GM18498 (cell line): ENCODE measurements around the gene FHIT.
"Not testable (repeated sequence)": the region's sequence is repeated elsewhere in the genome, so short reads cannot be mapped to it uniquely, and the experiment has no call there.

Experiments
- ATAC-seq: cut with Tn5 transposase; IDR thresholded peaks from one replicate; pipeline ENCODE4 v1.9.1; 2021; ENCODE audit warnings: mild to moderate bottlenecking, moderate library complexity; ENCODE audit not compliant: unreplicated experiment

FHIT gene

GRCh38 chr3:61065451-61066011 is 185.7 kb downstream of the FHIT start:
- ATAC-seq: no peak

- no peak for ATAC-seq
These were observed 190.0 kb downstream of the FHIT start for GRCh38 chr3:61061092-61061723.

GRCh38 chr3:61060411-61060861 is 190.8 kb downstream of the FHIT start:
- no peak for ATAC-seq

- no peak for ATAC-seq
These were observed 192.4 kb downstream of the FHIT start for GRCh38 chr3:61058836-61059235.

GRCh38 chr3:61057464-61057863 is 193.8 kb downstream of the FHIT start:
- no peak for ATAC-seq

- no peak for ATAC-seq
These were observed 195.8 kb downstream of the FHIT start for GRCh38 chr3:61055447-61055846.

GRCh38 chr3:61053781-61054496 is 197.3 kb downstream of the FHIT start:
- ATAC-seq: no peak

GRCh38 chr3:61052851-61053250 is 198.4 kb downstream of the FHIT start:
- ATAC-seq: no peak

GRCh38 chr3:61051666-61052065 is 199.6 kb downstream of the FHIT start:
- ATAC-seq: no peak

GRCh38 chr3:61045169-61045568 is 206.1 kb downstream of the FHIT start:
- ATAC-seq: not testable (repeated sequence)

GRCh38 chr3:61043156-61043555 is 208.1 kb downstream of the FHIT start:
- no peak for ATAC-seq

- no peak for ATAC-seq
These were observed 210.6 kb downstream of the FHIT start for GRCh38 chr3:61040618-61041017.

GRCh38 chr3:61035573-61035972 is 215.7 kb downstream of the FHIT start:
- no peak for ATAC-seq

- ATAC-seq: no peak
These were observed 218.3 kb downstream of the FHIT start for GRCh38 chr3:61032991-61033390.

GRCh38 chr3:61031503-61031902 is 219.7 kb downstream of the FHIT start:
- ATAC-seq: no peak

- no peak for ATAC-seq
These were observed 220.7 kb downstream of the FHIT start for GRCh38 chr3:61030469-61031035.

GRCh38 chr3:61029194-61029593 is 222.1 kb downstream of the FHIT start:
- no peak for ATAC-seq

GRCh38 chr3:61018807-61019206 is 232.4 kb downstream of the FHIT start:
- ATAC-seq: no peak

GRCh38 chr3:61017028-61017427 is 234.2 kb downstream of the FHIT start:
- ATAC-seq: not testable (repeated sequence)

- ATAC-seq: no peak
These were observed 235.4 kb downstream of the FHIT start for GRCh38 chr3:61015859-61016258.

- ATAC-seq: no peak
These were observed 235.8 kb downstream of the FHIT start for GRCh38 chr3:61015408-61015807.

- no peak for ATAC-seq
These were observed 242.3 kb downstream of the FHIT start for GRCh38 chr3:61008998-61009380.
